Measurements from ENCODE around the gene CIDEC.

The CIDEC gene, protein sequence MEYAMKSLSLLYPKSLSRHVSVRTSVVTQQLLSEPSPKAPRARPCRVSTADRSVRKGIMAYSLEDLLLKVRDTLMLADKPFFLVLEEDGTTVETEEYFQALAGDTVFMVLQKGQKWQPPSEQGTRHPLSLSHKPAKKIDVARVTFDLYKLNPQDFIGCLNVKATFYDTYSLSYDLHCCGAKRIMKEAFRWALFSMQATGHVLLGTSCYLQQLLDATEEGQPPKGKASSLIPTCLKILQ

DNA sequence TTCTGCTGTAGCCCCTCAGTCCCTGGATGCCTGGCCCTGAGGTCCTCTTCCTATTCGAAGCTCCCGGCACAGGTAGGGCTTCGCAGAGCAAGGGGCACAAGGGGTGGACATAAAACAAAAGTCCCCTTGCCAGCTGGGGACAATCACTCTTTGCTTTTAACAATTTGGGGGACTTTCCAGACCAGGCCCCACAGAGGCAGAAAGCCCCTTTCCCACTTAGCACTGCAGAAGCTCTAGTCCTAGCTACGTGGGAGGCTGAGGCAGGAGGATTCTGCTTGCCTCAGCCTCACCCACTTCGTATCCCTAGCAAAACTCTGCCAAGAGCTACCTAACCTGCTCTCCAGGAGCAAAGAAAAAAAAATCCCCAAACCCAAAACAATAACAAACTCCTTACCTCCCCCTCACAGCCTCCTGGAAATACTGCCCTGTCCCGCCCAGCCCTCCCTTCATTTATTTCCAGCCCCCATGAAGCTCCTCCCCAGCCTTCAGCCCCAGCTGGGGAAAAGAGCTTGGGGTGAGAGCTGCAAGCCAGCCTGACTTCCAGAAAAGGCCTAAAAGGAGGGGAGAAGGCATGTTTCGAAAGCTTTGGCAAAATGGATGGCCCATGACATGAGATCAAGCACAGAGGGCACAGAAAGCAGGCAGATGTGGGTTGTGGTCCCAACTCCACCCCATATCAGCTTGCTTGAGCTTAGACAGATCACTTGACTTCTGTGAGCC lies at the start of gene CIDEC:
CIDEC (minus strand) TSS at position 424 of the 720 bp plus-strand sequence. CDS start 1,767 bp downstream, outside the sequence.
- no peak for DNase-seq

DNA sequence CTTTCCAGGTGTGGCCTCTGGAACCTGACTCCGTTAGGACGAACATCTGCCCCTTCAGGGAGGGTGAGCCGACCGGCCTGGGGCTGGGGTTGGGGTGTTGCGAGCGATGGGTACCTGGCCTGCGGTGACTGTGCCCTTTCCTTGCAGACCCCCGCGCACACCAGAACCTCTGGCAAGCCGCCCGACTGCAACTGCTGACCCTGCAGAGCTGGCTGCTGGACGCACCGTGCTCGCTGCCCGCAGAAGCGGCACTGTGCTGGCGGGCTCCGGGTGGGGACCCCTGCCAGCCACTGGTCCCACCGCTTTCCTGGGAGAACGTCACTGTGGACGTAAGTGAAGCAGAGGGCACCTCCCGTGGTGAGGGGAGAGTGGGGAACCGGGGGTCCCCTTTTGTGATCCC lies 48.1 kb upstream of the CIDEC start:
- no peak for DNase-seq

DNA sequence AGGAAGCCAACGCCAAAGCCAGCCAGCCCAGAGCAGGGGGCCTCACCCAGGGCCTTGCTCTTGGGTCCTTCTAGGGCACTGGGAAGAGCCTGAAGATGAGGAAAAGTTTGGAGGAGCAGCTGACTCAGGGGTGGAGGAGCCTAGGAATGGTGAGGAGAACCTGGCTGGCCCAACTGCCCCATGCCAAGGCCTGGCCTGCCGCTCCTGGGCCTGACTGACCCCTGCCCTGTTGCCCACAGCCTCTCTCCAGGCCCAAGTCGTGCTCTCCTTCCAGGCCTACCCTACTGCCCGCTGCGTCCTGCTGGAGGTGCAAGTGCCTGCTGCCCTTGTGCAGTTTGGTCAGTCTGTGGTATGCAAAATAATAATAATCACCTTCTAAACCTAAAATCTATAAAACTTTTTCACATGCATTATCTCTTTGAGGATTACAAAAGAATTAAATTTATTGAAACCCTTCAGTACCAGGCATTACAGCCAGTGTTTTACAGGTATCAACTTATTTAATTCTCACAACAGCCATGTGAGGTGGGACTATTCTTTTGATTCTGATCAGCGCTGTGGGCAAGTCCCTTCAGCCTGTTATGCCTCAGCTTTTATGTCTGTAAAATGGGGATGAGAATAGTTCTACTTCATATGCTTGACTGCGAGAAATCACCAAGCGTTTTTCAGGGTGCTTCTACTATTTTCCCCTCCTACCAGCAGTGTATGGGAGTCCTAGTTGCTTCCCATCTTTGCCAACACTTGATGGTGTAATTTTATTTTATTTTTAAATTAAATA lies 38.4 kb upstream of the CIDEC start:
- DNase-seq, result no peak

DNA sequence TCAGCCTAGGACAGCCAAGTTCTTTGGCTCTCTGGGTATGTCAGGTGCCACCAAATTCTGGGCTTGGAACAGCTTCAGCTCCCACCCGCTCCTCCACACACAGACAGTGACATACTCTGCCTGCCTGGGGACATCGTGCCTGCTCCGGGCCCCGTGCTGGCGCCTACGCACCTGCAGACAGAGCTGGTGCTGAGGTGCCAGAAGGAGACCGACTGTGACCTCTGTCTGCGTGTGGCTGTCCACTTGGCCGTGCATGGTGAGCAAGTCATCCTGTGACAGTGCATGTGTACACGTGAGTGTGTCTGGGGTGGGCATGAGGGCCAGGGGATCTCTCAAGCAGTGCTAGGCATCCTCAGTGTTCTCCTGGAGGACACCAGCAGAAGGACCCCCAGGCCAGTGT lies 37.8 kb upstream of the CIDEC start:
- no peak for DNase-seq

DNA sequence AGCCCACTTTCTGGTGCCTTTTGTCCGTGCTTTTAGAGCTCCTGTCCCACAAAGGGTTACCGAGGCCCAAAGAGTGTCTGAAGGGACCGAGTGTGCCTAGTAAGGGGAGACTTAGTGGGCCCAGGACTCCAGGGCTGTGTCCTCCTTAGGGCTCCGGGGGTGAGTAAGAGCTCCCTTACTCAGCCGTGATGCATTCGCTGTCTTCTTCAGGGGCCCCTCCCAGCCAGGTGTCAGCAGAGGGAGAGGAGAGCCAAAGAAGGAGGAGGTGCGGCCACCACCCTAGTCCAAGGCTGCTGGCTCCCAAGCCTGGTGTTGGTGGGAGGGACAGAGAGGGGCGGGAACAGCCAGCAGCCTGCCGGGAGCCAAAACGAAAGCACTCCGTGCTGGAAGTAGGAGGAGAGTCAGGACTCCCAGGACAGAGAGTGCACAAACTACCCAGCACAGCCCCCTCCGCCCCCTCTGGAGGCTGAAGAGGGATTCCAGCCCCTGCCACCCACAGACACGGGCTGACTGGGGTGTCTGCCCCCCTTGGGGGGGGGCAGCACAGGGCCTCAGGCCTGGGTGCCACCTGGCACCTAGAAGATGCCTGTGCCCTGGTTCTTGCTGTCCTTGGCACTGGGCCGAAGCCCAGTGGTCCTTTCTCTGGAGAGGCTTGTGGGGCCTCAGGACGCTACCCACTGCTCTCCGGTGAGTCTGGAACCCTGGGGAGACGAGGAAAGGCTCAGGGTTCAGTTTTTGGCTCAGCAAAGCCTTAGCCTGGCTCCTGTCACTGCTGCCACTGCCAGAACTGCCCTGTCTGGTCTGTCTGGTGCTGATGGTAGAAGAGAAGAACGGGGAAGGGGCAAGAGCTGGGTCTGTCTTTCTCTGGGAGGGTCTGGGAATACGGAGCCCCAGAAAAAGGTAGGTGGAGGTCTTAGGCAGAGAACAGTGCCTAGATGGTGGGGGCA lies 37.0 kb upstream of the CIDEC start, which contains the start of gene IL17RC:
IL17RC (plus strand) TSS at position 365 of the 947 bp plus-strand sequence; CDS start at position 583, 218 bp downstream.
- peak; percentile 8 for DNase-seq

DNA sequence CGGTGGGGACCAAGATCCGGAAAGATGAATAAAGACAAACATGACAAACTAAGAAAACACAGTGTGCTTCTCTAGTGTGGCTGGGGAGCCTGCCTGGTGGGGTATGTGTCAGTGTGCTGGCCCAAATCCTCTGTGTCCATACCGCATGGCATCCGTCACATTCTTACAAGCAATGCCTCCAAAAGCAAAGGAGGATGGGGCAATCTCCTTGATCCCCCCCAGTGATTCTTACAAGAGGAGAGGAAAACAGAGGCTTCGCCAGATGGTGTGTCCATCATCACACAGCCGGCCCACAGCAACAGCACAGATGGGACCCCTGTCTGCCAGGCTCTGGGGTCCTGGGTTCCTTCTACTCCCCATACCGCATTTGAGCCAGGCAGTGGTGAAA lies 36.3 kb upstream of the CIDEC start:
- DNase-seq, result no peak

DNA sequence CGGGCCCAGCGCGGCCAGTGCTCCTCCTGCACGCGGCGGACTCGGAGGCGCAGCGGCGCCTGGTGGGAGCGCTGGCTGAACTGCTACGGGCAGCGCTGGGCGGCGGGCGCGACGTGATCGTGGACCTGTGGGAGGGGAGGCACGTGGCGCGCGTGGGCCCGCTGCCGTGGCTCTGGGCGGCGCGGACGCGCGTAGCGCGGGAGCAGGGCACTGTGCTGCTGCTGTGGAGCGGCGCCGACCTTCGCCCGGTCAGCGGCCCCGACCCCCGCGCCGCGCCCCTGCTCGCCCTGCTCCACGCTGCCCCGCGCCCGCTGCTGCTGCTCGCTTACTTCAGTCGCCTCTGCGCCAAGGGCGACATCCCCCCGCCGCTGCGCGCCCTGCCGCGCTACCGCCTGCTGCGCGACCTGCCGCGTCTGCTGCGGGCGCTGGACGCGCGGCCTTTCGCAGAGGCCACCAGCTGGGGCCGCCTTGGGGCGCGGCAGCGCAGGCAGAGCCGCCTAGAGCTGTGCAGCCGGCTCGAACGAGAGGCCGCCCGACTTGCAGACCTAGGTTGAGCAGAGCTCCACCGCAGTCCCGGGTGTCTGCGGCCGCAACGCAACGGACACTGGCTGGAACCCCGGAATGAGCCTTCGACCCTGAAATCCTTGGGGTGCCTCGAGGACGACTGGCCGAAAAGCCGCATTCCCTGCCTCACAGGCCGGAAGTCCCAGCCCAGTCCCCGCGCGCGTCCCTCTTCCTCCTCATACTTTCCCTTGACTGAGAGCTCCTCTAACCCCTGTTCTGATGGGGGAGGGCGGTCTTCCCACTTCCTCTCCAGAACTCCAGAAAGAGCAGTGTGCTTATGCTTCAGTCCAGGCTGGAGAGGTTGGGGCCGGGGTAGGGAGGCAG lies 35.4 kb upstream of the CIDEC start:
- DNase-seq, result peak; percentile 26

DNA sequence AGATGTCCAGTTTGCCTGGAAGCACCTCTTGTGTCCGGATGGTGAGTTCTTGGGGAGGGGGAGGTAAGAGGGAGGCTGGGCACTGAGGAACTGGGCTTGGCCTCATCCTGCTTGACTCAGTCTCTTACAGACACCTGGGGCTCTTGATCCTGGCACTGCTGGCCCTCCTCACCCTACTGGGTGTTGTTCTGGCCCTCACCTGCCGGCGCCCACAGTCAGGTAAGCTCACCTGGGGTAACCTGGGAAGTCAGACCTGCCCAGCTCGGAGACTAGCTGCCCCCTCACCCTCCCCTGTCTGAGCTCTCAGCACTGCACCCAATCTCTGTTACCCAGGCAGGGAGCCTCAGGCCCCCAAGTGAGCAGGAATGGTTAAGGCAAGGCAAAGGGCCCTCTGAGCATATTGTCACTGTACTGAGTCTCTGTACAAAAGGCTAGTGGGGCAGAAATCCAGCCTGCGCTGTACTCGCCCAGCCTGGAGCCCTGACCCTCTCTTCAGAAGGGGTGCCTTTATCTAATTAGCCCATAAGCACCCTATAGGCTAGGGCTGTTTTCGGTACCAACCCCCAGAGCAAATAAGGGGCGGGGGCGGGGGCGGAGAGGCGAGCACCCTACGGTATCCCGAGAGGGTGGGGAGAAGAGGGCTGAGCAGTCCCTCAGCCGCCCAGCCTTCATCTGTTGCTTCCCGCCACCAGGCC lies 34.7 kb upstream of the CIDEC start:
- DNase-seq, result no peak

DNA sequence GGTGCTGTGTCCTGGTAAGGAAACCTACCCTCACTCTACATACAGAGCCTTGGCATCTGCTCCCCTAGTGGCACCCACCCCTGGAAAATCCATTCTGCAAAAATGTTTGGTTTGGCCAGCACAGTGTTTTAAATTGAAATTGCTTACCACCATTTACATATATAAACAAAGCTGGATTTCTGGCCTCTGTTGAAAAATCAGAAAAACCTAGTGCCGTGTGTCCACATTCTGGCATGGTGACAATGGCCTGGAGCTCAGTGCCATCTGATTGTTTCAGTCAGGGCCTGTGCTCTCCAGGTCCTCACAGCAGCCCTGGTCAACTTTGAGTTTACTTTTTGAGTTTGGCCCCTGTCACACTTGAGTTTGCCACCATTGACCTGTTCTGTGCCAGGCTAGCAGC lies 34.0 kb upstream of the CIDEC start:
- DNase-seq, result no peak

DNA sequence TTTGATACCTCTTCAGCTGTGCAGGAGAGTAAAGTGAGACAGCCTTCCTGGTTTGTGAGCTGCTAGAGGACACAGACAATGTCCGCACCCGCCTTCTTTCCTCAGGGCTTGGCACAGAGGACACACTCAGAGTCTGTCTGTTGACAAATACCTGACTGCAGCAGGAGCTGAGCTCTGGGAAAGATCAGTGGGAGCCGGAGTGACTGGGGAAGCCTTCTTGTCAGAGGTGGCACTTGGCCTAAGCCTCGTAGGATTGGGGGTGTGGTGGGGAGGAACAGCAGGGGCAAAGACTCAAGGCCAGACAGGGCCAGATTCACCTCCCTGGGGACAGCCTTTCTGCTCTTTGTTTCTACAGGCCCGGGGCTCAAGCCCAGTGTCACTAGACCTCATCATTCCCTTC lies 33.5 kb upstream of the CIDEC start:
- DNase-seq, result no peak

DNA sequence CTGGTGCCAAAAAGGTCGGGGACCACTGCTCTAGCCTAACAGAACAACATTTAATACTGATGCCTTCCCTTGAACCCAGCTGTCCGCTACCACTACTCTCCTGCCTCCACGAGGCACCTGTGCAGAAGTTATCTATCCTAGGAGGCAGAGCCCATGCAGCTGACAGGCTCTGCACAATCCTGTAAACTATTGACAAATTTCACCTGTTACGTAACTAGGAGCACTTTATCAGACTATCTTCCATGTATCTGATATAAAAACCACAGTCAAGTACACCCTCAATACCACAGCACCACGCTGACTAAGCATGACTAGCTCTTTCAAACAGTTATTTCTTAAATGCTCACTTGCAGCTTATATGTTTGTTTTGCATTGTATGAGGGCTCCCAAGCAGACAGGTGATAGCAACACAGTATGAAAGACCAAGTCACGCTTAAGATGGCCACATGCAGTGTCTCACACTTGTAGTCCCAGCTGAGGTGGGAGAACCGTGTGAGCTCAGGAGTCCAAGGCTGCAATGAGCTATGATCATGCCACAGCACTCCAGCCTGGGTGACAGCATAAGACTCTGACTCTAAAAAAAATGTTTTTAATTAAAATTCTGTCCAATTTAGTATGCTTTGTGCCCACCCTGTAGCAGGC lies 32.4 kb upstream of the CIDEC start:
- peak; percentile 40 for DNase-seq

DNA sequence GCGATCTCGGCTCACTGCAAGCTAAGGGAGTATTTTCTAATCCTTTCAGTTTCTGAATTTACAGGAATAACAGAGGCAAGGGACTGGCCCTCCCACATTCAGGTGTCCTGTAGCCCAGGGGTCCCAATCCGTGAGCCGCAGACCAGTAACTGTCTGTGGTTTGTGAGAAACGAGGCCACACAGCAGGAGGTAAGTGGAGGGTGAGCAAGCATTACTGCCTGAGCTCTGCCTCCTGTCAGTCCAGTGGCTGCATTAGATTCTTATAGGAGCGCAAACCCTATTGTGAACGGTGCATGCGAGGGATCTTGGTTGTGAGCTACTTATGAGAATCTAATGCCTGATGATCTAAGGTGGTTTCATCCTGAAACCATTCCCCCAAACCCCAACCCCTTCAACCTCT lies 31.8 kb upstream of the CIDEC start:
- no peak for DNase-seq

DNA sequence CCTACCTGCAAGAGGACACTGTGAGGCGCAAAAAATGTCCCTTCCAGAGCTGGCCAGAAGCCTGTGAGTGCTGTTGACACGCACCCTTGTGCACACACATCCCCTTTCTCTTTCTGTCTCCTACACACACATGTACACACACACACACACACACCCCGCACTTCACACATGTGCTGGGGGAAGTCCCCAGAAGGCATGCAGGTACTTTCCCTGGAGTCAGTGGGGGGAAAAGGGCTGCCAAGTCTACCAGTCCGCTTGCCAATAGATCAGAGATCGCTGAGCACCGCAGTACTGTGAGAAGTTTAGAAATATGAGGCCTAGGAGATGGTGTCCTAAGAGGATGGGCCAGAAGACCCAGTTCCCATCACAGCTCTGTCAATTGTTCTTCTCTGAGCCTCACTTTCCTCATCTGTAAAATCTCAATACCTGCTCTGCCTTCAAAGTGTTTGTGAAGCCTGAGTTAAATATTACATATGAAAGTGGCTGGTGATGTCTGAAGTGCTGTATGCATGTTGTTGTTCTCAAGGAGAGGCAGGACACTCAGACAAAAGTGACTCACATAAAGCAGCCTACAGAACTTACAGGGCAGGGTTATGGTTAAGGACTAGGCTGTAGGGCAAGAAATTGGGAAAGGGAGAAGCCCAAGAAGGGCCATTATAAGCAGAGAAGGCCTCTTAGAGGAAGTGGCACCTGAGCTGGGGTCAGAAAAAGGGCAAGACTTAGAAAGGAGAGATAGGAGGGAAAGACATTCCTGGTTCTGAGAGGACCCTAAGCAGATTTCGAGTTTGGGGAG lies 29.4 kb upstream of the CIDEC start:
- DNase-seq, result peak; percentile 20

DNA sequence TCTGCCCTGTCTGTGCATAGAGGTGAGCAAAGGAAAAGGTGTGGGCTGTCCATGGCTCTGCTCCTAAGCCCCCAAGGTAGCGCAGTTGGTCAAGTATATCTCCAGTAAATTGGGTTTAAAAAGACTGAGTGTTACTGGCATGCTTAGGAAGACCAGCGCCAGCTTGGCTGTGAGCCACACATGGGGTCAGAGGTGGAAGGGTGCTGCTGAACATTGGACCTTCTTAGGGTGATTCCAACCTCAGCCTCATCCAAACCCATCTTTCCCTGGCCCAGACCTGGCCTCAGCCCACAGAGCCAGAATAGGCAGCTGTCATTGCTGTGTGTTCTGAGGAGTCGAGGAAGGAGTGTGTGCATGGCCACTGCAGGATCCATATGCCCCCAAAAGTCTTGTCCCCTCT lies 28.2 kb upstream of the CIDEC start:
- no peak for DNase-seq

DNA sequence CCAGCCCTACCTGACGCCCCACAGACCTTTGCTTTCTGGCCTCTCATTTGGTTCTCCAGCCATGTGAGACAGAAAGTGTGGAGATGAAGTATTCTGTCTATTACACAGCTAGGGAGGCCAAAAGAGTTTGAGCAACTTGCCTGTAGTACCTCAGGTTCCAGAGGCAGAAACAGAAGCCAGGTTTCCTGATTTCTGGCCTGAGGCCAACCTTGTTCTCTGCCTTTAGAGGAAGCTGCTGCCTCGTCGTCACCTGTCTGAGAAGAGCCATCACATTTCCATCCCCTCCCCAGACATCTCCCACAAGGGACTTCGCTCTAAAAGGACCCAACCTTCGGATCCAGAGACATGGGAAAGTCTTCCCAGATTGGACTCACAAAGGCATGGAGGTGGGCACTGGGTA lies 26.4 kb upstream of the CIDEC start:
- DNase-seq, result no peak

DNA sequence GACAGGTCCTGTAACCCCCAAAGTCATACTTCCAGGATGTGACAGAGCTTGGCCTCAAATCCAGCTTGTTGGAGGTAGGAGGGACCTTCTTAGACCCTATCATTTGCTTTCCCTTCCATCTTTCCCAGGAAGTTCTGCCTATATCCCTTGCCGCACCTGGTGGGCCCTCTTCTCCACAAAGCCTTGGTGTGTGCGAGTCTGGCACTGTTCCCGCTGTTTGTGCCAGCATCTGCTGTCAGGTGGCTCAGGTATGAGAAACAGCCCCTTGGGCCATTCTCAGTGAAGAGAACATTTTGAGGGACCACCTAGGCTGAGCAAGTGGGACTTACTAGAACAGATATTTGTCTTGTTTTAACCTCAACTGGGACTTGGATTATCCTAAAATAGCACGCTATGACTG lies 23.9 kb upstream of the CIDEC start:
- DNase-seq, result no peak

DNA sequence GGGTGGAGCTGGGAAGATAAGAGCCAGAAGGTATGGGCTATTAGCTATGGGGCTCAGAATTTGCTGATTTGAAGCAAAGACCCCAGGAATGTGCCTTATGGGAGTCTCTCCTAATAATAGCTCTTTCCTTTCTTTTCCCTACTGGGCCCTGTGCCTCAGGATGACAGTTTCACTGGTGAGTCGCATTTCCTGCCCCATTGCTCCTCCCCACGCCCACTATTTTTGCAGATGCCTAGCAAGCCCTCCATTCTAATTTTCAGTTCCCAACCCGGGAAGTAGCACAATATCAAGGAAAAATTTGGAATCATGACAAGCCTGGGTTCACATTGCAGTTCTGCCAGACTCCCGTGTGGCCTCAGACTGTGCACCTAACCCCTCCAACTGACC lies 23.2 kb upstream of the CIDEC start:
- DNase-seq, result no peak

DNA sequence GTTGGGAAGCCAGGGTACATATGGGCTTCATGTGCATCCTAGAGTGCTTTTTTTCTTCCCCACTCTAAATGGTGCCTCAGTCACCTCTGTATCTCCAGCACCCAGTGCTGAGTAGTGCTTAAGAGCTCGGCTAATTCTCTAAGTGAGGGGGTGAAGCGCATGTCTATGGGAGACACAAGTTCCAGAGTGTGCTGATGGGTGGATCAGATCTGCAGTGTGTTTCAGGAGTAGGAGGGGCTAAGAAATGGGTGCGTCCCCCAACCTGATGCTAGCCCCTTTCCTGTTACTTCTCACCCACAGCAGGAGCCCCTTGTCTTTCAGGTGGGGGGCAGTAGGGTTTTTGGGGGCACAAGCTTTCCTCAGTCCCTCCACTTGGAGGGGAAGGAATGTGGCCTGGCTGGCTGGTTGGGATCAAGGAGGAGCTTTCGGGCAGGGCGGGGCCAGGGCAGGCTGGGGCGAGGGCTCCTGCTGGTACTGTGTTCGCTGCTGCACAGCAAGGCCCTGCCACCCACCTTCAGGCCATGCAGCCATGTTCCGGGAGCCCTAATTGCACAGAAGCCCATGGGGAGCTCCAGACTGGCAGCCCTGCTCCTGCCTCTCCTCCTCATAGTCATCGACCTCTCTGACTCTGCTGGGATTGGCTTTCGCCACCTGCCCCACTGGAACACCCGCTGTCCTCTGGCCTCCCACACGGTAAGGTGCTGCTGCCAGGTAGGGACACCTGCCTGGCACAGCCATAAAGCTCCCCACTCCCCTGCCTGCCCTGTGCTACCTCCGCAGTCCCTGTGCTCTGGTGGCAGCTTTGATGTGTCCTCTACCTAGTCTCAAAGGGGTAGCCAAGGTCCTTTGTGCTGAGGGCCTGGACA lies 22.6 kb upstream of the CIDEC start, which contains the start of gene IL17RE:
IL17RE (plus strand) TSS at position 477 of the 866 bp plus-strand sequence; CDS start at position 562, 85 bp downstream.
- DNase-seq, result no peak

All from CD4-positive, alpha-beta T cell treated with Interleukin-12 subunit alpha and Interleukin-12 subunit beta, for 1 hour (primary cell).